HG03280 (cell line): ENCODE data around the gene TCF15.
A peak's percentile ranks its signal among the peaks of the same experiment; 100 is the strongest.

Experiments
- ATAC-seq: cut with Tn5 transposase; IDR thresholded peaks from one replicate; pipeline ENCODE4 v1.9.1; 2021; ENCODE audit warnings: mild to moderate bottlenecking, moderate library complexity; ENCODE audit not compliant: unreplicated experiment

The TCF15 gene

DNA sequence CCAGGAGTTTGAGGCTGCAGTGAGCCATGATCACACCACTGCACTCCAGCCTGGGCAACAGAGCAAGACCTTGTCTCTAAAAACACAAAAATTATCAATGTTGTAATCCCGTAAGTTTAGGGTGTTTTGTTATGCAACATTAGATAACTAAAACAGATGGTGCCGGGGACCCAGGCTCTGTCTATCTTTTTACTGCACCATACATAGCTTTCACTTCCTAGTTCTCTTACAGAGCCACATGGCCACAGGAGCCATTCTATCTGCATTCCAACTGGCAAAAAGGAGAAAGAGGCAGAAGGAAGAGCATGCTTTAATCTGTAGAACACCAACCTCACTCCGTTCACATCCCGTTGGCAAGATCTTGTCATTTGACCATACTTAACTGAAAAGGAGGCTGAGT is 5.4 kb upstream of the TCF15 start:
- ATAC-seq: no peak

DNA sequence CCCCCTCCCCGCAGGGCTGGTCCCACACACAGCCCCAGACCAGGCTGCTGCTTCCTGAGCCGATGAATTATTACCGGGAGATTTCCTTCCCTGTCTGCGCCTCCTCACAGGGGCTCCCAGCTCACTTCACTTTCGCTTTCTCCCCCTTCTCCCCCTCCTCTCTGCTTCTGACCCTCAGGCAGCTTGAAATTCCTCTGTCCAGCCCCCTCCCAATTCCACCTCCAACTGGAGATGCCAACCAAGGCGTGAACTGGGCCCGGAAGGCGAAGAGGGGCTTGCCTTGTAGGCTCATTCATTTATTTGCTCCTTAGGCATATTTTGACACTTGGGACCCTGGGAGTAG is 1.7 kb upstream of the TCF15 start:
- no peak for ATAC-seq

DNA sequence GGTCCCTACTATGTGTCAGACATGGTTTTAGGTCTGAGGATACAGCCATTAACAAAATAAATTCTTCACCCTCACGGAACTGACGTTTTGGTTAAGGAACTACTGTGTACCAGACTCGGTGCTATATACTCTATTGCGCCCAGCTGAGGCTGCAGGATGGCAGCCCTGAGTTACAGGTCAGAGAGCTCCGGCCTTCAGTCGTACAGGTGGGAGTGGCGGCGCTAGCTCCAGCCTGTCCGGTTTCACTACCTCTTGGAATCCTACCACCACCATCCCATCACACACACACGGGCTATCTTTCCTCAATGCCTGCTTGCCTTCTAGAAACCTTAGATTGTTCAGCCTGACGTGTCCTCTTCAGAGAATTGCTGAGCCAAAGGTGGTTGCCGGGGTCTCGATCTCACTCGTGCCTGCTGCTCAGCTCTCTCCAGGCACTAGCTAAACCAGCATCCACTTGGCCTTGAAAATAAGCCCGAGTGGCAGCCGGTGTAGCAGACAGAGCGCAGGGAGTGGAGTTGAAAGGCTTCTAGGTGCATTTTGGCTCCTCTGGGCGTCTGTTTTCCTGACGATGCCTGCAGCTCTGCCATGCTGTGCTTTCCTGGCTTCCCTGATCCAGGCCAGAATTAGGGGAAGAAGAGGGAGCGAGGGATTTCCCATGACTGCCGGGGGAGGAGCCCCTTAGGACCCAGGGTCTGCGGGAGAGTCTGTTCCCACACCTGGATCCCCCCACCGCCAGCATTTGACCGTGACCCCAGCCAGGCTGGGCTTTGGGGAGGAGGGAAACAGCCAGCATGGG is 1.1 kb upstream of the TCF15 start:
- ATAC-seq: no peak

DNA sequence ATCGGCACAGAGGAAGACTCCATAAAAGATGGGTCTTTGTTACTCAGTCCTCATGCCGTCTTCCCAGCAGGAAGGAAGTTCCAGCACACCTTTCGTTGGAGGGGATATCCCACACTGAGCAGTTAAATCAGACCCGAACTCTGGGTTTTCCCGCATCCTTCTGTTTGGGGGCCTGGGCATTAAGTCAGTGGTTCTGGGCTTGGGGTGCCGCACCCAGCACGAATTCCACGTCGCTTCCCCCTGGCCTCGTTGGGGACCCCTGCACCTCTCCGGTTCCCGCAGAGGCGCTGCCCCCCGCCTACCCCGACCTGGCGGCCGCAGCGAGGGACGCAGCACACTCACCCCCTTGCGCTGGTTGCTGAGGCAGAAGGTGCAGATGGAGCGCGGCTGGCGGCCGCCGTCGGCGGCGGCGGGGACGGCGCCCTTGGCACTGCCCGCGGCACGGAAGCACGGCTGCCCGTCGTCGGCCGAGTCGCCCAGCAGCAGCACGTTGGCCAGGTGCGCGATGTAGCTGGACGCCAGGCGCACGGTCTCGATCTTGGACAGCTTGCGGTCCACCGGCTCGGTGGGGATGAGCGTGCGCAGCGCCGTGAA is 641 bp downstream of the TCF15 start:
- no peak for ATAC-seq

DNA sequence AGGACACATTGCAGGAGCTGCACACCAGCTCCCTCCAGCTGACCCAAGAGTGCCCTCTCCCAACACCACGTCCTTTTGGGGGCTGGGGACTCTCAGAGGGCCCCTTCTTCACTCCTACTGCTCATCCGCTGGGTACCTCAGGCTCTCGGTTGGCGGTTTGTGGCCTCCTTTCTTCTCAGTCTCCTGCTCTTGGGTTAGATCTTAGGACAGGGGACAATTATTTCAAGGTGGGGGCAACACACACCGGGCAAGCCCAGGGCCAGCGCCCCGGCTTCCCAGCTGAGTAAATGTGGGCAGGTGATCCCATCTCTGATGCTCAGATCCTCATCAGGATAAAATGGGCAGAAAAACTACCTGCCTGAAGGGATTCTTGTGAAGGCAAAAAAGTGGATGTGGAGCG is 1.1 kb downstream of the TCF15 start:
- no peak for ATAC-seq

DNA sequence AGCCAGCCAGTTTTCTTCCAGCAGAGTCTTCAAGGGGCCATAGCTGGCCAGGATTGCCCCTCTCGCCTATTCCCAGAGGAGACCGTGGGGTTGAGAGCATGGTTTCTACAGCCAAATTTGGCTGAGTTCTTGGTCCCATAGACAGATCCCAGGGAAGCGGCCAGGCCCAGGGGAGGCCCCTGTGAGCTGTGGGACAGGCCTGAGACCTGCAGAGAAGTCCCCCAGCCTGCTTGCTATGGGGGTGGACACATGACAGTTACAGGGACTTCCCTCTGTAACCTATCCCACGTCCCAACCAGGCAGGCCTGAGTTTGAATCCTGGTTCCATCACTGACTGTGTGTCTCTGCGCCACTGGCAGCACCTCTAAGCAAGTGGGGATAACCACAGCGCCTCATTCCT is 2.6 kb downstream of the TCF15 start:
- ATAC-seq: no peak

DNA sequence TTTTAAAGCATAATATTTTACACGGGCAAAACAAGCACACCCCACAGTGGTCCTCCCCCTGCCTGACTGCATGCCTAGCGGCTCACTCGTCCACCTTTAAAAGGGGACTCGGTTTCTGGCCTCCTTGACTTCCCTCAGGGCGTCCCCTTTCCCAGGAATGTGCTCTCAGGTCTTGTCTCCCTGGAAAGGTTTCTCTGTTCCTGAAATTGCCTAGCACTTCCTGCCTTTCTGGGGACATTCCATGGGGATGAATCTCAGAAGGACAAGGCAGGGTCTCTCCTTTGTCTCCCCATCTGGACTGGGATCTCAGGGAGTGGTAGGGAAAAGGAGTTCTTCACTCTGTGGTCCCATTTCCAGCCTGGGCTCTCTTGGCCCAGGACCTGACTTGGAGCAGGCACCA is 4.9 kb downstream of the TCF15 start:
- ATAC-seq: no peak

DNA sequence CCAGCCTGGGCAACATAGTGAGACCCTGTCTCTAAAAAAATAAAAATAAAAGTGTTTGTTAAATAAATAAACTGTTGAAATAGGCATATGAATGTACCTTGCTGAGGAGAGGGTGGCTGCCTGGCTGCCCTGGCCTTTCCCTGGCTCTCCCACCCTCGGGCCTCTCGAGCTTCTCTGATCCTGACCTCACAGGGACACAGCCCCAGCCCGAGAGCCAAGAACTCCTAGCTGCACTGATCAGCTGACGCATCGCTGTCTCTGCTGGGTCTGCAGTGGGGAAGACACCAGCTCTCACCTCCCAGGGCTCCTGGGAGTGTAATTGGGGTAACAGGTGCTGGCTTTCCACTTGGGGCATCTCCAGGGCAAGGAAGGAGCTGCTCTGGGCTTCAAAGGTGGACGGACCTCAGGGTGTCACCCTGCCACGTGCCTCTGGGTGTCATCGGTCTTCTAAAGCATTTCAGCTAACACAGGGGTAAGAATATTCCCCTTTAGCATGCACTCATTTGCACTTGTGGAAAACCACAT is 6.9 kb downstream of the TCF15 start:
- ATAC-seq: no peak

DNA sequence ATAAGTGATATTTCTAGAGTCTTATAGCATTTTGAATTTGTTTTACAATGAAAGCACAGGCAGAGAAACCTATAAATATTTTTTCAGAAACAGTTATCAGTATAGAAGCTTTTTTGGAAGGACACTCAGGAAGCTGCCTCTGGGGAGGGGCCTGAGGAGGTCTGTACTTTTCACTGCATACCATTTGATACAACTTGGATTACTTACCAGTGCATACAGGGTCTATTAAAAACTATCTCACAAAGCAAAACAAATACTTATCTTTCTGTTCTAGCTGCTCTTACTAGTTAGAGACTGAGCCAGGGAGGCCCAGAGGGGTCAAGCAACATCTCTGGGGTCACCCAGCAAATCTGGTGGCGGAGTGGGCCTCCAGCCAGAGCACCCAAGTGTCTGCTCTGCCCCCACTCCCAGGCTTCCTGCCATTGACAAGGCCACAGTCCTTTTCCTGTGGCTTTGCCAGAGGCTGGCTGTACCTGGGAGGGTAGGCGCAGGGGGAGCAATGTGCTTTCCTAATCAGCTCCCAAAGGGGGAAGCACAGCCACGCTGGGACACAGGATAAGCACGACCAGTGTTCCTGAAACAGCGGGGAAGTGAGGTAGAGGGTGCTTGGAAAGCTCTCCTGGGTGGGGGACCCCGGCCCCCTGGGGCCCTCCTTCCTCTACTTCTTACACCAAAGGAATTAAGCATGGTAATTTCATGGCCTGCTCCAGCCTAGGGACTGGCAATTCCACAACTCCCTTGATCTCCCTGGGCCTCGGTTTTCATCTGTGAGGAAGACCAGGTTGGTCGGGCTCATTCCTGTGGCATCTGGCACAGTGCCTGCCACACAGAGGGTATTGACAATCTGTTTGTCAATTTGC is 7.8 kb downstream of the TCF15 start:
- no peak for ATAC-seq

DNA sequence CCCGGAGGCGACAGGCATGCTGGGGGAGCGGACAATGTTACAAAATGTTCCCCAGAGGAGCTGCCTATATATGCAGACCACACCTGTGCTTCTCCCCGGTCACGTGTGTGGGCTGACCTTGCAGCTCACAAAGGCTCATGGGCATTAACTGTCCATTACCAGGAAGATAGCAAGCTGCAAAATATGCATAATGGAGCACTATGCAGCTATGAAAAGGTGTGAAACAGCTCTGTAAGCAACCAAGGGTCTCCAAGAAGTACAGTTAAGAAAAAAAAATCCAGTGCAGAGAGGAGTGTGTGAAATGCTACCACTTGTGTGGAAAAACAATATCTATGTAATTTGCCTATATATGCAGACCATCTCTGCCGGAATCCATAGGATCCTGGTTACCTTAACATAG is 9.4 kb downstream of the TCF15 start:
- ATAC-seq: no peak

DNA sequence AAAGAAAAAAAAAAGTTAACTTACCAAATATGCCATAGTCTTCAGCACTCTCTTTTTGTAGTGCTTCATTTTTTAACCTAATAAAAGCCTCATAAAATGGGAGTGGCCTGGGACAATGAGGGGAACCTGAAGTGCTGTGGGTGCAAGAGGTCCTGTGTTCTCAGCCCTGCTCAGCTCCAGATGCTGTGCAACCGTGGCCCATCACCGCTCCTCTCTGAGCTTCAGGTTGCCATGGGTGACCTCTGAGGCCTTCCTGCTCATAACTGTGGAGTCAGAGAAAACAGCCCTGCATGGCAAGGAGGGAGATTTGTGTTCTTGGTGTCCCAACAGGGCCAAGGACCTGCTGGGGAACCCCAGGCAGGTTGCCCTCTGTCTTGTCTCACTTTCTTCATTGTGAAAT is 10.0 kb downstream of the TCF15 start:
- ATAC-seq: no peak

DNA sequence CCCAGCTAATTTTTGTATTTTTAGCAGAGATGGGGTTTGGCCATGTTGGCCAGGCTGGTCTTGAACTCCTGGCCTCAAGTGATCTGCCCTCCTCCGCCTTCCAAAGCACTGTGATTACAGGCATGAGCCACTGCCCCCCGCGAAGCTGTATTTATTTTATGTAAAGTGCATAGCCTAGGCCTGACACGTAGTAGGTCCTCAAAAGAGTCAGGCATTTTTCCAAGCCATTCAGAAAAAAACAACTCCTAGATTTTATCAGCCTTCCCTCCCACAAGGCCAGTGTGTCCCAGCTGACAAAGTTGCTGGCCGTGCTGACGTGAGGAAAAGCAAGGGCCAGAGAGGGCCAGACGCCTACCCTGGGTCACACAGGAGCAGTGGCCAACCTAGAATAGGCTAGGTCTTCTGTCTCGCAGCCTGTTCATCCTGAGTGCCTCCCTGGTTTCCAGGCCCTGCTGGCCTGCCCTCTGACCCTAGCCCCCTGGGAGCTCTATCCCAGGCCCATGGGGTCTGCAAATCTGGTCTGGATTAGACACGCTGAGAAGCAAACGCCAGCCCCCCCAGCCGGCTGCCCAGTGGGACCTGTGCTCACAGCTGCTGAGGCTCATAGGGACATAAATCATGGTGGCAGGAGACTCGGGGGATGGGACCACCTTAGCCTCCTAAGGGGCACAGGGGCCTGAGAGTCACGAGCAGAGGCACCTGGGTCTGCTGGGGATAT is 11.8 kb downstream of the TCF15 start:
- no peak for ATAC-seq

DNA sequence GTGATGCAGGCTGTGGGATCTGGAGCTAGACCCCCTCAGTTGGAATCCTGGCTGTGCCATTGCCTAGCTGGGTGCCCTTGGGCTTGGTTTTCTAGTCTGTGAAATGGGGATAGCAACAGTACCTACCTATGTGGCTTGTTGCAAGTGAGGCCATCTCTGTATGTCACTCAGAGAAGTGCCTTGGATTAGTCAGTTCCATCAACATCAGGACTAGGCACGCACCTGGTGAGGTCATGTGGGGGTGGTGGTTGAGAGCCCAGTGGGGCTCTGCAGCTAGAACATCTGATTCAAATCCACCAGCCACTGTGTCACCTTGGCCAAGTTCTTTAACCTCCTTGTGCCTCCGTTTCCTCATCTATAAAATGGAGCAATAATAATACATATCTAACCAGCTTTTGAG is 12.5 kb downstream of the TCF15 start:
- ATAC-seq: no peak

DNA sequence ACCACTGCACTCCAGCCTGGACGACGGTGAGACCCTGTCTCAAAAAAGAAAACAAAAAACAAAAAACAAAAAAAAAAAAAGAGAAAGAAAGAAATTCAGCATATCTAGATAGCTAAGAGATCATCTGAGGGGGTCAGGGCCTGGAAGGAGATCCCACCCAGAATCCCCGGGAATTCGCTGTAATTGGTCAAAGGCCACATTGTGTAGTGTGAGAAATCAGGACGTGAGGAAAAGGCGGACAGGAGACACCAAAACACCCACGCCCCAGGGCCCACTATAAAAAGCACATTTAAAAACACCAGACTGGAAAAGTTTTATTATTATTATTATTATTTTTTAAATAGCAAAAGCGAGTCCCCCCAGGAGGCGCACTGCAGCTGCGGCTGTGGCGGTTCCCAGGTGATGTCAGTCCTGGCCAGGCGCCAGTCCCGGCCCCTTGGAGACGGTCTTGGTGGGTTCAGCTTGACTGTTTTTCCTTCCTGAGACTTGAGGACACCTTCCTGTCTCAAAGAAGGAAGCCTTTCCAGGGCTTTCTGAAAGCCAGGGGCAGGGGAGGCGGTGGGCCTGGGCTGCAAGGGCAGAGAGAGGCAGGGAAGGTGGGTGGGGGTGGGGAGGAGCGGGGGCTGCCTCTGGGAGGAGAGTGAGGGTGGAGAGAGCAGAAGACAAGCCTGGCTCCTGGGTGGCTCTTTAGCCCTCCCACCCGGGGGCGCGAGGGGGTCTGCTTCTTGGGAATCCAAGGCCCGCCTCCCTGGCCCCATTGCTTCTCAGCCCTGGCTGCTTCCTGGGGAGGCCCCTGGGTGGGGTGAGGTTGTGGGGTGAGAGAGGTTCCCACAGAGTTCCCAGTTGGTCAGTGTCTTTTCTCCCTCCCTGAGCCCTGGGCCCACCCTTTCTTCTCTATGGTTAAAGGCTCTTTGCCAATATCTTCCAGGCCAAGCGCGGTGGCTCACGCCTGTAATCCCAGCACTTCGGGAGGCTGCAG is 14.5 kb downstream of the TCF15 start:
- ATAC-seq: no peak

DNA sequence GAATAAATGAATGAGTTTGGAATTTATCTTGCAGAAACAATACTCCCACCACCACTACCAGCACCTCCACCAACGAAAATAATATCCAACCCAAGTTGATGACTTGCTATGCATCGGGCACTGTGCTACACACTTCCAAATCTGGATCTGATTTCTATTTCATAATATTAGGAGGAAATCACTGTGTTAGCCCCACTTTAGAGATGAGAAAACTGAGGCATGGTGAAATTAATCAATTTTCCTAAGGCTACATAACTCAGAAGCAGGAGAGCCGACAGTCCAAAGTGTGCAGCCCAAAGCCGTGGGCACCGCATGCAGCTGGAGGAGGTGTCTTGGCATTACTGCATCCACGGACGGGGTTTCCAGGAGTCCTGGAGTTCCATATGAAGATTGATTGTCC is 17.6 kb downstream of the TCF15 start:
- no peak for ATAC-seq

DNA sequence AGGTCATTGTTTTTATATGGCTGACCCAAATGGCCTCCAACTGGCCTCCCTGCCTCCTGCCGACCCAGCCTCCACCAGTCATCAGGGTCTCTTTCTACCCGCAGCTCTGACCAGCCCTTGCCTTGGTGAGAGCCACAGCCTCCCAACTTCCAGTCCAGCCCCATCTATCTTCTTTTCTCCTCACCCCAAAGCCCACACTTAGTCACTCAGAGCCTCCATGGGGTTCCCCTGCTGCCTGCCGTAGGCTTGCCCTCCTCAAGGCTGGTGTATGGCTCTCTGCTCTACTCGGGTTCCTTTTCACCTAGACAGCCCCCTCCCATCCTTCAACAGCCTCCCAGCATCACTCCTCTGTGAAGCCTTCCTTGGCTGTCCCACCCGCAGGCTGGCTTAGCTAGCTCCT is 18.2 kb downstream of the TCF15 start:
- ATAC-seq: no peak

DNA sequence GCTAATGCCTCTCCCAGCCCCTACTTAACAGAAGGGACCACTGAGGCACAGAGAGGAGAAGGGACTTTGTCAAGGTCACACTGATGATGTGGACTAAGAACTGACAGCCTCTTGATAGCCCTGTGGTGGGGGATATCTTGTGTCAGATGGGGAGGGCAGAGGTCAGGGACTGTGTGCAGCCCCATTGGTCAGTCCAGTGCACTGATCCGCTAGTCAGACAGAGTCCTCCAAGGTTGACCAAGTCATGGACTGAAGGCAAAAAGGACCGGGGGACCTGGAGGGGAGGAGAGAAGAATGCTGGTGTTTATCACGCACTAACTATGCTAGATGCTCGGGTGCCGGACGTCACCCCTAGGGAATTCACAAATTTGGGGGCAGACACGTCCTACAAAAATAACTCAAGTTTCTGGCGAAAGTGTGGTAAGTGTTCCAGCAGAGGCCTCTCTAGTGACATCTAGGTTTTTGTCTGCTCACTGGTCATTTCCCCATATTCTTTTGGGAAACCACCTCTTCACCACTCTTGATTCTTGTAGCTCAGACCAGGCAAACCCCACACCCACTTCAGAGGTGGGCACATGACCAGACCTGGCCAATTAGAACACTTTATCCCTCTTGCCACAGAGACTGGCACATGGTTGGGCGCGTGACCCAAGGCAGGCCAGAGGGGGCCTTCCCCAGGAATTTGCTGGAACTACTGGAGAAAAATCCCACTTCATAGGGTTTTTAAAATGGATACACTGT is 21.0 kb downstream of the TCF15 start:
- peak; percentile 75 for ATAC-seq

DNA sequence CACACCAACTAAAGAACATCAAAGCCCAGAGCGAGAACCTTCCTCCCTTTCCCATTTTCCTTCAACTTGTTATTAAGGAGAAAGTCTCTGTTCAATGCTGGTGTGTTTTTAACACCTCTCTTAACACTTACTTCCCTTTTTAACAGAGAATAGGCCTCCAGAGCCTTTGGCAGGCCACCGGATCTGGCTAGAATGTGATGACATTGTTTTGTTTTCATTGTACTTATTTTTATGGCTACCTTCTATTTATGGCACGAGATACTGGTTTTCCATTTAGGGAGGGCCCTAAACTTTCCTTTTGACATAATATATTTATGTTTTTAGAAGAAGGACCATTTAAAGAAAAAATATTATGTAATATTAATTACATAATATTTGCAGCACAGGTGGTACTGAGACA is 21.6 kb downstream of the TCF15 start:
- ATAC-seq: no peak

DNA sequence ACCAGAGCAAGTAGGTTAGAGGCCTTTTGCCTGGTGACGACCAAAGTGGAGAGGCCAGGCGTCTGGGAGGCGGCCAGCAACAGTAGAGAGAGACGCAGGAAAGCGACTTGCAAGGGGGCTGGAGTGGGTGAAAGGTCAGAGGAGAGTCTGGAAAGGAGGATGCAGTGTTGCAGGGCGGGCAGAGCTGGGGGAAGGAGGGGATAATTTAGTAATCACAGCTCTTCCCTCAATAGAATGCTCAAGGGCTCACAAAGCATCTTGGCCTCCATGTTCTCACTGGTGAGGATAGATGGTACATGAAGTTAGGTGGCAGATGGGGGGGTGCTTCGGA is 25.2 kb downstream of the TCF15 start:
- no peak for ATAC-seq
